Measurements from ENCODE around the gene NT5DC2. TPM values are rescaled to one million over a fixed set of nuclear protein-coding genes. Genes with fewer than 3 reads are reported as not detected.

The NT5DC2 gene
- total RNA-seq, 2 donors from 2014 or later, result 70.8 to 117 TPM

DNA sequence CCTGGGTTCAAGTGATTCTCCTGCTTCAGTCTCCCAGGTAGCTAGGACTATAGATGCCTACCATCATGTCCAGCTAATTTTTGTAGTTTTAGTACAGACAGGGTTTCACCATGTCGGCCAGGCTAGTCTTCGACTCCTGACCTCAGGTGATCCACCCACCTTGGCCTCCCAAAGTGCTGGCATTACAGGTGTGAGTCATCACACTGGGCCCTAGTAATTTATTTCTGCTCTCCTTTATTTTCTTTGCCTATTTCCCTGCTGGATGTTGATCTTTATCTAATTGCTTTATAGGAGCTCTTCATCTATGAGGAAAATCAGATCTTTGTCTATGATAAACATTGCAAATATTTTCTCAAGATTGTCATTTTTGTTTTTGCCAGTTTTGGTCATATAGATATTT lies 34.4 kb upstream of the NT5DC2 start:
- Histone ChIP-seq H3K36me3 (peaks cover 0 to 5% of the 10 kb centered on the region in 2 donors), H3K9me3 (no peaks in the 10 kb centered on the region), H3K4me3 (no peak overlapping the region), H3K27ac (no peak overlapping the region), H3K27me3 (replicated peaks; ENCODE audit: insufficient read depth) (no peaks in the 10 kb centered on the region), H3K4me1 (replicated peaks) (no peaks in the 10 kb centered on the region)
- intact Hi-C loops (cut with DNase I), result no loop called here
- WGBS, result 71% methylated on average over 2 of the region's 2 CpGs
- TF ChIP-seq, protein P1, sequence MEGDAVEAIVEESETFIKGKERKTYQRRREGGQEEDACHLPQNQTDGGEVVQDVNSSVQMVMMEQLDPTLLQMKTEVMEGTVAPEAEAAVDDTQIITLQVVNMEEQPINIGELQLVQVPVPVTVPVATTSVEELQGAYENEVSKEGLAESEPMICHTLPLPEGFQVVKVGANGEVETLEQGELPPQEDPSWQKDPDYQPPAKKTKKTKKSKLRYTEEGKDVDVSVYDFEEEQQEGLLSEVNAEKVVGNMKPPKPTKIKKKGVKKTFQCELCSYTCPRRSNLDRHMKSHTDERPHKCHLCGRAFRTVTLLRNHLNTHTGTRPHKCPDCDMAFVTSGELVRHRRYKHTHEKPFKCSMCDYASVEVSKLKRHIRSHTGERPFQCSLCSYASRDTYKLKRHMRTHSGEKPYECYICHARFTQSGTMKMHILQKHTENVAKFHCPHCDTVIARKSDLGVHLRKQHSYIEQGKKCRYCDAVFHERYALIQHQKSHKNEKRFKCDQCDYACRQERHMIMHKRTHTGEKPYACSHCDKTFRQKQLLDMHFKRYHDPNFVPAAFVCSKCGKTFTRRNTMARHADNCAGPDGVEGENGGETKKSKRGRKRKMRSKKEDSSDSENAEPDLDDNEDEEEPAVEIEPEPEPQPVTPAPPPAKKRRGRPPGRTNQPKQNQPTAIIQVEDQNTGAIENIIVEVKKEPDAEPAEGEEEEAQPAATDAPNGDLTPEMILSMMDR (IDR thresholded peaks at IDR 0.05), result no peak
- no peak for TF ChIP-seq POLR2AphosphoS5 (IDR thresholded peaks at IDR 0.05)
- TF ChIP-seq POLR2A (IDR thresholded peaks at IDR 0.05), result no peak
- no peak for DNase-seq (ENCODE audit: low spot score)

DNA sequence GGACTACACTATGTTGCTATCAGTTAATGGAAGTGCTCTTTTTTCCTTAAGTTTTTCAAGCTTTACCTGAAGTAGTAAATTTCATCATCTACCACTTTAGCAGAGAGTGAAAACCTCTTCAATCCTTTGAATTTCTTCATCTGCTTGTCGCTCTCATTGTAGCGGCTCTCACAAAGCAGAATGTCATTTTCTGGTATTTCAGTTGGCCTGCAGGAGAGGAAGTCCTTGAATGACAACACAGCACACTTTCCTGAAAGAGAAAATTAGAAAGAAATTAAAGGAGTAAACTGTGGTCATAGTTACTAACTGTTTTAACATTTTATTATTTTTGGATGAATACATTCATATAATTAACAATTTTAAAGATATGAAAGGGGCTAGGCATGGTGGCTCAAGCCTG lies 30.3 kb upstream of the NT5DC2 start:
- no peak overlapping the region for H3K27ac ChIP-seq
- H3K9me3 ChIP-seq, result no peaks in the 10 kb centered on the region
- 92% methylated on average over 2 of the region's 2 CpGs for WGBS
- H3K4me3 ChIP-seq, result no peak overlapping the region
- TF ChIP-seq, protein P1 (IDR thresholded peaks at IDR 0.05), result no peak
- TF ChIP-seq POLR2AphosphoS5 (IDR thresholded peaks at IDR 0.05) (no peak), POLR2A (IDR thresholded peaks at IDR 0.05) (no peak)
- H3K36me3 ChIP-seq, result peaks cover 0 to 6% of the 10 kb centered on the region in 2 donors
- no peaks in the 10 kb centered on the region for H3K4me1 ChIP-seq (replicated peaks)
- intact Hi-C loops (cut with DNase I), result no loop called here
- no peak for DNase-seq (ENCODE audit: low spot score)
- H3K27me3 ChIP-seq (replicated peaks; ENCODE audit: insufficient read depth), result no peaks in the 10 kb centered on the region

- TF ChIP-seq, protein P1 (IDR thresholded peaks at IDR 0.05), result no peak
- no peak overlapping the region for H3K27ac ChIP-seq
- no peak overlapping the region for H3K4me3 ChIP-seq
- no peaks in the 10 kb centered on the region for H3K27me3 ChIP-seq (replicated peaks; ENCODE audit: insufficient read depth)
- no peaks in the 10 kb centered on the region for H3K4me1 ChIP-seq (replicated peaks)
- WGBS, result 60% methylated on average over 4 of the region's 4 CpGs
- no peaks in the 10 kb centered on the region for H3K9me3 ChIP-seq
- H3K36me3 ChIP-seq, result peaks cover 0 to 6% of the 10 kb centered on the region in 2 donors
- DNase-seq (ENCODE audit: low spot score), result no peak
- intact Hi-C loops (cut with DNase I), result no loop called here
Observed at GRCh38 chr3:52561028-52561747, 27.5 kb upstream of the NT5DC2 start.

DNA sequence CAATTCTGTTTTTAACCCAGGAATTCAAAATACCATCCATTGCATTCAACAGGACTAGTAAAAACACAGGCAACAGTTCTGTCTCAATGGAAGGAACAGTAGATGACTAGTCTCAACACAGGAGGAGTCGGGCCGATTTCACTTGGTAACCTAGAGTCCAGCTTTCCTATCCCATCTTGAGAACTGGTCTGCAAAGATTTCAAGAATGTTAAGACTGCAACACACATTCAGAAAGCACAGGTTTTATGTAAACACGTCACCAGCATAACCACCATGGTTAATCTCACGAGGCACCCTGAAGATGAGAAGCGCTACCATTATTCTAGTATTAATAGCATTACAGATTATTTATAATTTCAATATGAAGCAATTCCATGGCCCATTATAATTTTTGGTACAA lies 24.8 kb upstream of the NT5DC2 start:
- no peak for DNase-seq (ENCODE audit: low spot score)
- no peak for TF ChIP-seq POLR2A (IDR thresholded peaks at IDR 0.05)
- TF ChIP-seq, protein P1 (IDR thresholded peaks at IDR 0.05), result no peak
- TF ChIP-seq POLR2AphosphoS5 (IDR thresholded peaks at IDR 0.05), result no peak
- H3K27ac ChIP-seq, result no peak overlapping the region
- intact Hi-C loops (cut with DNase I), result no loop called here
- WGBS, result 95% methylated on average over 5 of the region's 5 CpGs
- no peaks in the 10 kb centered on the region for H3K9me3 ChIP-seq
- no peaks in the 10 kb centered on the region for H3K27me3 ChIP-seq (replicated peaks; ENCODE audit: insufficient read depth)
- H3K4me1 ChIP-seq (replicated peaks), result no peaks in the 10 kb centered on the region
- no peak overlapping the region for H3K4me3 ChIP-seq
- H3K36me3 ChIP-seq, result peaks cover 5 to 6% of the 10 kb centered on the region in 2 donors
